OCI-LY3 (cell line): ENCODE data around the gene ARHGAP30.

Experiments
- H2AFZ ChIP-seq: fragments of 200-600, 300-600 bp; shearing (Covaris generic); 2 replicates; pipeline ENCODE4 v1.6.0; 2014; ENCODE audit warnings: antibody characterized with exemption, low read depth, low read length
- H3K27ac ChIP-seq: fragments of 200-600, 300-600 bp; sonication (generic); 2 replicates; pipeline ENCODE4 v1.5.1; 2014; ENCODE audit warnings: mild to moderate bottlenecking, low read length, moderate library complexity, mixed read lengths
- H3K27me3 ChIP-seq: fragments of 200-600, 300-600 bp; sonication (generic); 2 replicates; pipeline ENCODE4 v1.6.1; 2014; ENCODE audit warnings: low read depth, low read length, mixed read lengths
- H3K36me3 ChIP-seq: fragments of 200-600, 300-600 bp; sonication (generic); replicated peaks from 2 replicates; pipeline ENCODE3; 2014; ENCODE audit warnings: low read depth, low read length, mixed read lengths
- H3K4me1 ChIP-seq: fragments of 300-600, 200-600 bp; sonication (generic); 2 replicates; pipeline ENCODE4 v1.6.1; 2014; ENCODE audit warnings: low read length, mixed read lengths
- H3K4me2 ChIP-seq: fragments of 200-600, 300-600 bp; sonication (generic); 2 replicates; pipeline ENCODE4 v1.6.1; 2014; ENCODE audit warnings: low read length, mixed read lengths
- H3K4me3 ChIP-seq: fragments of 300-600, 200-600 bp; sonication (generic); 2 replicates; pipeline ENCODE4 v1.5.1; 2014; ENCODE audit warnings: antibody characterized with exemption, mild to moderate bottlenecking, low read length, moderate library complexity
- H3K79me2 ChIP-seq: fragments of 300-600, 200-600 bp; shearing (Covaris generic); 2 replicates; pipeline ENCODE4 v1.6.1; 2014; ENCODE audit warnings: mild to moderate bottlenecking, low read length, mixed read lengths
- H3K9ac ChIP-seq: fragments of 300-600, 200-600 bp; shearing (Covaris generic); 2 replicates; pipeline ENCODE4 v1.6.0; 2014; ENCODE audit warnings: mild to moderate bottlenecking, low read length, moderate library complexity
- H3K9me3 ChIP-seq: fragments of 200-600, 300-600 bp; shearing (Covaris generic); 2 replicates; pipeline ENCODE4 v1.6.1; 2014; ENCODE audit warnings: low read length, mixed read lengths; ENCODE audit not compliant: insufficient read depth
- H4K20me1 ChIP-seq: fragments of 200-600, 300-600 bp; sonication (generic); 2 replicates; pipeline ENCODE4 v1.6.1; 2016; ENCODE audit warnings: low read length, mixed read lengths; ENCODE audit not compliant: insufficient read depth
- CTCF ChIP-seq: fragments of 200-600, 300-600 bp; sonication (generic); IDR thresholded peaks from 2 replicates; pipeline ENCODE4 v1.5.1; 2014; ENCODE audit warnings: antibody characterized with exemption, low read length, low read depth
- EZH2phosphoT487 ChIP-seq: fragments of 200-600 bp; shearing (Covaris generic); IDR thresholded peaks from 2 replicates; pipeline ENCODE4 v1.6.1; 2018; ENCODE audit warnings: antibody characterized with exemption, mixed run types, low read depth

The ARHGAP30 gene

GRCh38 chr1:161000736-161001480, 68.8 kb downstream of the ARHGAP30 start:
- Histone ChIP-seq H3K4me3 (no peak overlapping the region), H3K9ac (no peak overlapping the region), H3K4me2 (no peak overlapping the region), H3K36me3 (no peaks in the 10 kb centered on the region), H3K79me2 (no peaks in the 10 kb centered on the region), H3K27me3 (no peaks in the 10 kb centered on the region), H3K27ac (no peak overlapping the region), H2AFZ (no peak overlapping the region), H4K20me1 (no peaks in the 10 kb centered on the region), H3K9me3 (no peaks in the 10 kb centered on the region), H3K4me1 (peaks cover 11% of the 10 kb centered on the region; the same call in 1 of the 2 replicates)
- TF ChIP-seq EZH2phosphoT487, result no peak

GRCh38 chr1:160999376-160999775, 70.3 kb downstream of the ARHGAP30 start:
- H3K36me3 ChIP-seq, result no peaks in the 10 kb centered on the region
- H3K9ac ChIP-seq, result no peak overlapping the region
- H3K9me3 ChIP-seq, result no peaks in the 10 kb centered on the region
- peaks cover 11% of the 10 kb centered on the region; the same call in 1 of the 2 replicates for H3K4me1 ChIP-seq
- no peaks in the 10 kb centered on the region for H3K79me2 ChIP-seq
- H3K4me3 ChIP-seq, result no peak overlapping the region
- no peaks in the 10 kb centered on the region for H4K20me1 ChIP-seq
- H3K27me3 ChIP-seq, result no peaks in the 10 kb centered on the region
- H3K4me2 ChIP-seq, result no peak overlapping the region
- H2AFZ ChIP-seq, result no peak overlapping the region
- no peak for TF ChIP-seq CTCF
- TF ChIP-seq EZH2phosphoT487, result no peak
- no peak overlapping the region for H3K27ac ChIP-seq

- no peaks in the 10 kb centered on the region for H3K9me3 ChIP-seq
- H3K27ac ChIP-seq, result no peak overlapping the region
- no peaks in the 10 kb centered on the region for H3K36me3 ChIP-seq
- no peak for TF ChIP-seq EZH2phosphoT487
- peak; percentile 74 for TF ChIP-seq CTCF
- H3K79me2 ChIP-seq, result no peaks in the 10 kb centered on the region
- H3K4me2 ChIP-seq, result no peak overlapping the region
- no peak overlapping the region for H3K9ac ChIP-seq
- H4K20me1 ChIP-seq, result no peaks in the 10 kb centered on the region
- H3K27me3 ChIP-seq, result peaks cover 6% of the 10 kb centered on the region
- no peak overlapping the region for H3K4me3 ChIP-seq
- peak overlapping the region; percentile 7 for H2AFZ ChIP-seq
- H3K4me1 ChIP-seq, result peaks cover 10% of the 10 kb centered on the region; the same call in 1 of the 2 replicates
Observed at GRCh38 chr1:160997323-160998038, 72.2 kb downstream of the ARHGAP30 start.
